AG10803 (cell line): ENCODE measurements around the gene MAGI1.

ENCODE experiments used
- DNase-seq: peaks from one replicate; pipeline ENCODE4 v3.0.0; 2010; ENCODE audit warnings: low read depth
- H3K4me3 ChIP-seq: 2 replicates; pipeline ENCODE4 v1.5.1; 2011; ENCODE audit warnings: mild to moderate bottlenecking, low read length, control low read depth
- TF ChIP-seq, protein P1 (sequence below): conservative IDR thresholded peaks from 2 replicates; pipeline ENCODE4 v1.5.1; 2011; ENCODE audit warnings: mild to moderate bottlenecking, low read length, control low read depth, inconsistent platforms

MAGI1 gene

GRCh38 chr3:65988411-65989180, 50.1 kb downstream of the MAGI1 start:
- no peak for DNase-seq
- TF ChIP-seq, protein P1, sequence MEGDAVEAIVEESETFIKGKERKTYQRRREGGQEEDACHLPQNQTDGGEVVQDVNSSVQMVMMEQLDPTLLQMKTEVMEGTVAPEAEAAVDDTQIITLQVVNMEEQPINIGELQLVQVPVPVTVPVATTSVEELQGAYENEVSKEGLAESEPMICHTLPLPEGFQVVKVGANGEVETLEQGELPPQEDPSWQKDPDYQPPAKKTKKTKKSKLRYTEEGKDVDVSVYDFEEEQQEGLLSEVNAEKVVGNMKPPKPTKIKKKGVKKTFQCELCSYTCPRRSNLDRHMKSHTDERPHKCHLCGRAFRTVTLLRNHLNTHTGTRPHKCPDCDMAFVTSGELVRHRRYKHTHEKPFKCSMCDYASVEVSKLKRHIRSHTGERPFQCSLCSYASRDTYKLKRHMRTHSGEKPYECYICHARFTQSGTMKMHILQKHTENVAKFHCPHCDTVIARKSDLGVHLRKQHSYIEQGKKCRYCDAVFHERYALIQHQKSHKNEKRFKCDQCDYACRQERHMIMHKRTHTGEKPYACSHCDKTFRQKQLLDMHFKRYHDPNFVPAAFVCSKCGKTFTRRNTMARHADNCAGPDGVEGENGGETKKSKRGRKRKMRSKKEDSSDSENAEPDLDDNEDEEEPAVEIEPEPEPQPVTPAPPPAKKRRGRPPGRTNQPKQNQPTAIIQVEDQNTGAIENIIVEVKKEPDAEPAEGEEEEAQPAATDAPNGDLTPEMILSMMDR = no peak
- no peak overlapping the region for H3K4me3 ChIP-seq

DNA sequence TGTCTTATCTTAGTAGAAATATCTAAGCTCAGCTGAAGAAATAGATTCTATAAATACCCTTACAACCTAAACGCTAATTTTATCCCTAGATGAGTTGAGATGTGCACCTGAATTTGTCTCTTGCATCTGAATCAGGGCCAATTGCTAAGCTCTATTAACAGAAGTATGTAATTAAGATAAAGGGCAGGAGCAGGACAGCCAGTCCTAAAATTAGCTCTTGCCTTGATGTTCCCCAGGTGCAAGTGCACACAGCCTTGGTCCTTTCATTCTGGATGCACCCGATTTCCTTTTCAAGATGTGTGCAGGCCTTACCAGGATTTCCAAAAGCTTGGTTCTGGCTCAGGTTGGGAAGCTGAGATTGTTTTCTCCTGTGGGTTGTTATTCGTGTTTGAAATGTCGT, 52.4 kb downstream of the MAGI1 start:
- no peak overlapping the region for H3K4me3 ChIP-seq
- no peak for DNase-seq
- TF ChIP-seq, protein P1 = no peak

- no peak for DNase-seq
- TF ChIP-seq, protein P1 = no peak
- no peak overlapping the region for H3K4me3 ChIP-seq
Measured at GRCh38 chr3:65984975-65985374, 53.7 kb downstream of the MAGI1 start.

- no peak for DNase-seq
- no peak overlapping the region for H3K4me3 ChIP-seq
- TF ChIP-seq, protein P1 = no peak
Measured at GRCh38 chr3:65983100-65983499, 55.6 kb downstream of the MAGI1 start.

- TF ChIP-seq, protein P1 = no peak
- no peak overlapping the region for H3K4me3 ChIP-seq
- DNase-seq = peak; percentile 79
Measured at GRCh38 chr3:65979731-65980130, 59.0 kb downstream of the MAGI1 start.

- H3K4me3 ChIP-seq = no peak overlapping the region
- TF ChIP-seq, protein P1 = no peak
- peak; percentile 94 for DNase-seq
Measured at GRCh38 chr3:65979162-65979561, 59.6 kb downstream of the MAGI1 start.

DNA sequence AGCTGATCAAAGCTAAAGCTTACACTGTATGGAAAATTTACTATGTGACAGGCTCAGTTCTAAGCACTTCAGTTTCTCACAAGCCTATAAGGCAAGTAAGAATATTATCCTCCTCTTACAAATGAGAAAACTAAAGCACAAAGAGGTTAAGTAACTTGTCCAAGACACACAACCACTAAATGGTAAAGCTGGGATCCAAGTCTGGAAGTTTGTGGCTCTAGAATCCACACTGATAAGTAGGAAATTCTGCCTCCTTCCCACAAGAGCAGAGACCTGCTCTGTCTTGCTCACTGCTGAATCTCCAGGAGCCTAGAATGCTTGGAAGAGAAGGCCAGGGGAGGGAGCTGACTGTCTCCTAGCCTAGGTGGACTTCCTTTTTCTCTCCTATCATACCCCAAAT, 60.6 kb downstream of the MAGI1 start:
- DNase-seq = no peak
- TF ChIP-seq, protein P1 = no peak
- no peak overlapping the region for H3K4me3 ChIP-seq
